NCI-H2107 (cell line): ENCODE results near the gene FBXO2.
"Not testable (repeated sequence)": the region's sequence is repeated elsewhere in the genome, so short reads cannot be mapped to it uniquely, and the experiment has no call there.

Source experiments
- DNase-seq: peaks from one replicate; lab custom pipeline; 2025; lab: John Stamatoyannopoulos, UW

The FBXO2 gene

GRCh38 chr1:11629184-11630016 lies 24.8 kb downstream of the FBXO2 start:
- no peak for DNase-seq

GRCh38 chr1:11628767-11629166 lies 25.5 kb downstream of the FBXO2 start:
- DNase-seq = no peak

DNA sequence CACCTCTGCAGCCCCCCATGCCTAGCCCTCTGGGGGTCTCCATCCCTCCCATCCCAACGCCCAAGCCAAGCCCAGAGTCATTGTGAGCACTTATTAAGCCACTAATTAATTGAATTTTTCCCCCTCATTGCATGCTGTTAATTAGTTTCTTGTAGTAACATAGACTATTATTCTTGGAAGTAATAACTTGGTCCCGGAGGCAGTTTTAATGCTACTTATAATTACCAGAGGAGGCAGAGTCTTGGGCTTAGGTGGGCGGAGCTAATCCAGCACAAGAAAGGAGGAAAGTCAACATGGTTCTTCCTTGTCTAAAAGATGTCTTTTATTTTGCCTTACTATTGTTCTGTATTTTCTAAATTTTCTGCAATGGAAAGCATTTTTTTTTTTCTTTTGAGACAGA lies 27.7 kb downstream of the FBXO2 start:
- DNase-seq = no peak

DNA sequence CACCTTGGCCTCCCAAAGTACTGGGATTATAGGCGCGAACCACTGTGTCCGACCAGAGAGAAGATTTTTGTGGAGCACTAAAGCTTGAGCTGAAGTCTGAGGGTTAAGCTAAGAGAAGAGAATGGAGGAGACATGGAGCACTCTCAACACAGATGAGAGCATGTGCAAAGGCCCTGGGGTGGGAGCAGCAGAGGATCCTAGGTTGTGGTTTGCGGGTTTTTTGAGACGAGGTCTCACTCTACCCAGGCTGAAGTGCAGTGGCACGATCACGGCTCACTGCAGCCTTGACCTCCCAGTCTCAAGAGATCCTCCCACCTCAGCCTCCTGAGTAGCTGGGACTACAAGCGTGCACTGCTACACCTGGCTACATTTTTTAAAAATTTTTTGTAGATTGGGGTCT lies 30.5 kb downstream of the FBXO2 start:
- DNase-seq = no peak

GRCh38 chr1:11622398-11622797 lies 31.8 kb downstream of the FBXO2 start:
- DNase-seq = no peak

DNA sequence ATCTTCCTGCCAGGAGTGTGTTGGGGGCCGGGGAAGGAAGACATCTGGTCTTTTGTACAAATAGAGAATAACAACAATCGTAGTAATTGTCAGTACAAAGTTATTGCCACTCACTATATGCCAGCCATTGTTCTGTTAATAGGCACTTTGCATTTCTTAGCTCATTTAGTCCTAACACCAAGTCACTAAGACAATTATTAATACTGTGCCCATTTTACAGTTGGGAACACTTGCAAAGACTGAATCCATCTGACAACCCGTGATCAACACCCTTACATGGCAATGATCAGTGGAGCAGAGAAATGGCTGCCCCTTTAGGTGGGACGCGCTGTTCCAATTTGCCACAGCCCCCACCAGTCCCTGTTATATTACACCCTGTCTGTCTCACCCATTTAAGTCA lies 33.3 kb downstream of the FBXO2 start:
- DNase-seq = no peak

DNA sequence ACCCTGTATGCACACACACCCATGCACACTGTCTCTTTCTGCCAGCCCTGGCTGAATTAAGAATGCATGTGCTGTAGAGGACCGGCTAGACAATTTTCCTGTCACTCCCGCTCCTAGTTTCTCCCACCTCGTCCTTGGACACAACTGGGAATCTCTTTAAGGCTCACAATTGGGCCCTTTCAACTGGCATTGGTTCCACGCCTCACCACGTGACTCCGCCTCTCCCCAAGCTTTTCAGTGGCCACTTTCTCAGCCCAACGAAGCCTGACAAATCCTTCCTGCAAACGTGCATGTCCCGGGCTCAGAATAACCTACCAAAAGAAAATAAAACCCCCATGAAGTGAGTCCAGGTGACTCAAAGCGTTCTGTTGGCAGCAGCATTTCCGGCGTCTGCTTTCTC lies 33.8 kb downstream of the FBXO2 start:
- DNase-seq = no peak

DNA sequence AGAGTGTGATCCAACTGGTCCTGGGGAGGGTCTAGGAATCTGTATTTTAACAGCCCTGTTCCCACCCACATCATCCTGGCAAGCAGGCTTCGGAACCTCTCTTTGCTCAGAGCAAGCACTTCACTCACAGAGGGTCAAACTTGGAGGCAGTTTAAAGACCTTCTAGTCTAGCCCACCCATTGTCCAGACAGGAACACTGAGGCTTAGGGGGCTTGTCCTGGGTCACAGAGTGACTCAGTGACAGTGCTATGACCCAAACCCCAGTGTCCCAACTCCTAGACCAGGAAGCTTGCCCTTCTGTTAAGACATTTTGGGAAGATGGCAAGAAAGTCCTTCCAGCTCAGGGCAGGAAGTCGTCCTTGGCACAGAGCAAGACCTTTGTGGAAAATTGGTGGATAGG lies 36.5 kb downstream of the FBXO2 start:
- DNase-seq = no peak

GRCh38 chr1:11617314-11617713 lies 36.9 kb downstream of the FBXO2 start:
- DNase-seq = no peak

- no peak for DNase-seq
Observed at GRCh38 chr1:11616766-11617165, 37.5 kb downstream of the FBXO2 start.

DNA sequence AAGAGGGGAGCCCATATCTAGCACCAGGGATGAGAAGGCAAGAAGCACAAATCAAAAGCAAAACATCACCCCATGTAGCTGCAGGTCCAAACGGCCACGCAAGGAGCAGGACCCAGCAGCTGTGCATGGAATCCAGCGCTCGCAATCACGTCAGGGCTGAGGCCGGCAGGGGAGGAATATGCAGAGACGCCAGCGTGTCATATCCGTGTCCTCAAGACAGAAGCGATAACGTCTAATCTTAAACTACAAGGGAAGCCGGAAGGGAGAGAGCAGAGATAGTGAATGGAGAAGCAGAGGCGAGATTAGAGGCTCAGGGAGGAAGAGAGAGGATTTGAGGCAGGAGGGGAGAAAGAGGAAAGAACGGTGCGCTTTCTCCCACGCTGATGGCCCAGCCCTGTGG lies 39.1 kb downstream of the FBXO2 start:
- no peak for DNase-seq

DNA sequence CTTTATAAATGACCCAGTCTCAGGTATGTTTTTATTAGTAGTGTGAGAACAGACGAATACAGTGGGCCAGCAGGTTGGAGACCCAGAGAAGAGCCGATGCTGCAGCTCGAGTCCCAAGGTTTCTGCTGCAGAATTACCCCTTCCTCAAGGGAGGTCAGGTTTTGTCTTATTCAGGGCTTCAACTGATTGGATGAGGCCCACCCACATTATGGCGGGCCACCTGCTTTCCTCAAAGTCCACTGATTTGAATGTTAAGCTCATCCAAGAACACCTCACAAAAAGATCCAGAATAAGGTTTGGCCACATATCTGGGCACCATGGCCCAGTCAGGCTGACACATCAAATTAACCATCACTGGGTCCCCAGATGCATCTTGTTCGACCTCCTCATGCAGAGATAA lies 40.9 kb downstream of the FBXO2 start:
- no peak for DNase-seq

GRCh38 chr1:11611638-11612327 lies 42.4 kb downstream of the FBXO2 start:
- no peak for DNase-seq

DNA sequence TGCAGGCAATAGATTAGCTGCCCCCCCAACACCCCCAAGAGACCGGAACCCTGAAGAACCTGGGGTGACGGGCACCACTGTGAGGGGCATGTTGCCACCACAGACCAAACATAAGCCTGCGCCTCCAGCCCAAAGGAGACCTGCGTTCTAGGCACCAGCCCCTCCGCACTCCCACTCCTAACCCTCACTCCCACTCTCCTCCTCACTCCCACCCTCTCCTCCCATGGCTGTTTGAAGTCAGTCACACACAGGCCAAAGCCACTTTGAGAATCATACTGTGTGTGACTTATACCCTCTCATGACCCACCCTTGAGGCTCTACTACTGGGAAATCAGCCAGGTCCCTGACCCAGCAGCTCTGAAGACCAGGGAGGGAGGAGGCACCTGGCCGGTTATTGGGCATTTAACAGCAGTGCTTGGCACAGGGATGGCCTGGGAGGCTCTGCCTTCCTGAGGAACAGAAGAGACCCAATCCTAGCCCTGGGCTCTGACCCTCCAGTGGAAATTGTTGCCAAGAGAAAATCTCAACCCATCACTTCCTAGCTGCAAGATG lies 43.5 kb downstream of the FBXO2 start:
- DNase-seq = no peak

DNA sequence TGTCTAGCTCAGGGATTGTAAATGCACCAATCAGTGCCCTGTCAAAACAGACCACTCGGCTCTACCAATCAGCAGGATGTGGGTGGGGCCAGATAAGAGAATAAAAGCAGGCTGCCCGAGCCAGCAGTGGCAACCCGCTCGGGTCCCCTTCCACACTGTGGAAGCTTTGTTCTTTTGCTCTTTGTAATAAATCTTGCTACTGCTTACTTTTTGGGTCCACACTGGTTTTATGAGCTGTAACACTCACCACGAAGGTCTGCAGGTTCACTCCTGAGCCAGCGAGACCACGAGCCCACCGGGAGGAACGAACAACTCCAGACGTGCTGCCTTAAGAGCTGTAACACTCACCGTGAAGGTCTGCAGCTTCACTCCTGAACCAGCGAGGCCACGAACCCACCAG lies 44.9 kb downstream of the FBXO2 start:
- not testable (repeated sequence) for DNase-seq

- not testable (repeated sequence) for DNase-seq
Observed at GRCh38 chr1:11608596-11609130, 45.6 kb downstream of the FBXO2 start.

GRCh38 chr1:11606775-11607174 lies 47.5 kb downstream of the FBXO2 start:
- DNase-seq = no peak

DNA sequence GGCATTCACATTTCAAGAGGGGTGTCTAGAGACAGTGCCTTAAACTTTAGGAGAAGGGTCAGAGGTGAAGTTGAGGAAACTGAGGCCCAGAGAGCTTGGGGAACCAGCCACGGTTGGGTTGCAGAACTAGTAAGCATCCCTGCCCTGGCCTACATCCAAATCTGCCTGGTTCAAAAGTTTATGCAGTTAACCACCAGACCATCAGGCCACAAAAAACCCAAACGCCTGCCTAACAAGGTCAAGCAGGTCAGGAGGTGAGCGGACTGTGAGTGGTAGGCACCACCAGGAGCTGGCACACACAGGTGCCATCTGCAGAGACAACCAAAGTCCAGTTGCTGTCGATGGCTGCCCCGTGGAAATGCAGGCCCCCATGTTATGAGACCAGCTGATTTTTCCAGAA lies 51.2 kb downstream of the FBXO2 start:
- no peak for DNase-seq

- no peak for DNase-seq
Observed at GRCh38 chr1:11602424-11602823, 51.8 kb downstream of the FBXO2 start.

GRCh38 chr1:11600836-11601235 lies 53.4 kb downstream of the FBXO2 start:
- peak; percentile 9 for DNase-seq

DNA sequence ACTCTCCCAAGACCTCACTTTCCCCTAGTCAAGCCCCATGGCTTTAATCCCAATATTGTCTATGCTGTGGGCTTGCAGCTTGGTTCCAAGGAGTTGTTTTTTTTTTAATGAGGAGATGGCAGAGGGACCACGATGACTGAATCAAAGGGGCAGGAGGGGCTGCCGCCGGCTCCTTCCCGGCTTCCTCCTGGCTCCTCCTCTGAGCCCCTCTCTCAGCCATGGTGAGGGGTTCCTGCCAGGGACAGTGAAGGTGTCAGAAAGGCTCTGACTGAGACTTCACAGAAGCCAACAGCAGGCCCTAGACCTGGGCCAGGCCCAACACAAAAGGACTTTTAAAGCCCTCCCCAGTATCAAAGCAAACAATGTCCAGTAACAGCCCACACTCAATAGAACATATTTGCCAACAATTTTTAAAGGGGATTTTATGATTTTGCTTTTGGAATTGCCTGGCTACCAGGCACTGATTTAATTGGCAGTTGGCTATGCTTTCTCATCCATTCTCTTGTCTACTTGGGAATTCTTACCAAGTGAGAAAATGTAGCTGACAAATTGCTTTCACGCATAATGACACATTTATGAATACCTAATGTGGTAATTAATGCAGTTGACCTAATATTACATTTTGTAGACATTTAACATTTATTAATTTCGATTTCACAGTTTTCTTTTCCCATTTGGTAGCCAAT lies 54.2 kb downstream of the FBXO2 start:
- DNase-seq = no peak

DNA sequence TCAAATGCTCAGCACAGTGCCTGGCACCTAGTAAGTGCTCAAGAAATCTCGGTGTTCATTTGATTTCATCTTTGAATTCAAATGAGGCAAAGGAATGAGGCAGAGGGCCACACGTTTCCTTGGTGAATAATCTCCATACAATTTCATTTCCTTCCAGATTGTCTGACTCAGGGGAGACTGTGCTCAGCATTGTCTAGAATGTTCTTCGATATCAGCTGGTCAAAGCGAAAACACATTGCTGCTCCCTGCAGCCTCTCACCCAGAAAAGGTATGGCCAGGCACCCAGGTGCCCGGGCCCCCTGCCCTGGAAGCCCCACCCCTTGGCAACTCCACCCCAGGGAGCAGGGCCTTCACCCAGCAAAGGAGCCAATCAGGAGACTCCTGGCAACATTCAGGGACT lies 55.8 kb downstream of the FBXO2 start:
- DNase-seq = no peak
